ENCODE results near the gene CAMK2B. TPM values are rescaled to one million over a fixed set of nuclear protein-coding genes. Genes with fewer than 3 reads are reported as not detected.

The CAMK2B gene
- total and polyA plus RNA-seq, 2 of the 13 experiments (the other 11 are each of a cell fraction or from before 2014, with no cell fraction given), result 0.27 to 0.48 TPM

- no peak for TF ChIP-seq KIAA2018 (CRISPR knock-in tag; IDR thresholded peaks at IDR 0.05; ENCODE audit: borderline replicate concordance)
- TF ChIP-seq SALL1 (CRISPR knock-in tag; IDR thresholded peaks at IDR 0.05), result no peak
- TF ChIP-seq ADNP (CRISPR knock-in tag; IDR thresholded peaks at IDR 0.05), result no peak
- TF ChIP-seq ZNF784 (CRISPR knock-in tag; IDR thresholded peaks at IDR 0.05; ENCODE audit: borderline replicate concordance), result no peak
- peak; percentile 80 for TF ChIP-seq RFX1 (IDR thresholded peaks at IDR 0.05)
- TF ChIP-seq ZNF317 (CRISPR knock-in tag; IDR thresholded peaks at IDR 0.05), result no peak
- no peak for TF ChIP-seq HES4 (CRISPR knock-in tag; IDR thresholded peaks at IDR 0.05; ENCODE audit: borderline replicate concordance)
- no peak for TF ChIP-seq ZNF777 (CRISPR knock-in tag; IDR thresholded peaks at IDR 0.05)
- no peak for TF ChIP-seq CC2D1A (CRISPR knock-in tag; IDR thresholded peaks at IDR 0.05)
- TF ChIP-seq ZNF574 (CRISPR knock-in tag; IDR thresholded peaks at IDR 0.05), result no peak
- no peak for TF ChIP-seq ZBTB1 (CRISPR knock-in tag; IDR thresholded peaks at IDR 0.05; ENCODE audit: borderline replicate concordance)
- no peak for TF ChIP-seq GATA4 (IDR thresholded peaks at IDR 0.05; ENCODE audit: borderline replicate concordance, low read depth)
- TF ChIP-seq MEF2D (CRISPR knock-in tag; IDR thresholded peaks at IDR 0.05), result peak; percentile 99
- TF ChIP-seq ZMAT3 (CRISPR knock-in tag; conservative IDR thresholded peaks at IDR 0.05), result no peak
- TF ChIP-seq U2AF2 (IDR thresholded peaks at IDR 0.05; ENCODE audit: low read depth, low read length), result no peak
- no peak for TF ChIP-seq ZBTB33 (CRISPR knock-in tag; IDR thresholded peaks at IDR 0.05)
These were observed 67.6 kb downstream of the CAMK2B start (continued) for GRCh38 chr7:44257618-44258422.
